Activated T-cell treated with anti-CD3 and anti-CD28 coated beads for 1 hour (primary cell): ENCODE results near the gene DUS3L.

Experiments
- DNase-seq: peaks from one replicate; pipeline ENCODE4 v3.0.0-alpha.2; 2020; ENCODE audit warnings: low read depth

The DUS3L gene

GRCh38 chr19:5790559-5791520, at the start of gene DUS3L:
DUS3L (minus strand) TSS chr19:5791163; CDS start chr19:5791141, 22 bp downstream.
- peak; percentile 93 for DNase-seq

DNA sequence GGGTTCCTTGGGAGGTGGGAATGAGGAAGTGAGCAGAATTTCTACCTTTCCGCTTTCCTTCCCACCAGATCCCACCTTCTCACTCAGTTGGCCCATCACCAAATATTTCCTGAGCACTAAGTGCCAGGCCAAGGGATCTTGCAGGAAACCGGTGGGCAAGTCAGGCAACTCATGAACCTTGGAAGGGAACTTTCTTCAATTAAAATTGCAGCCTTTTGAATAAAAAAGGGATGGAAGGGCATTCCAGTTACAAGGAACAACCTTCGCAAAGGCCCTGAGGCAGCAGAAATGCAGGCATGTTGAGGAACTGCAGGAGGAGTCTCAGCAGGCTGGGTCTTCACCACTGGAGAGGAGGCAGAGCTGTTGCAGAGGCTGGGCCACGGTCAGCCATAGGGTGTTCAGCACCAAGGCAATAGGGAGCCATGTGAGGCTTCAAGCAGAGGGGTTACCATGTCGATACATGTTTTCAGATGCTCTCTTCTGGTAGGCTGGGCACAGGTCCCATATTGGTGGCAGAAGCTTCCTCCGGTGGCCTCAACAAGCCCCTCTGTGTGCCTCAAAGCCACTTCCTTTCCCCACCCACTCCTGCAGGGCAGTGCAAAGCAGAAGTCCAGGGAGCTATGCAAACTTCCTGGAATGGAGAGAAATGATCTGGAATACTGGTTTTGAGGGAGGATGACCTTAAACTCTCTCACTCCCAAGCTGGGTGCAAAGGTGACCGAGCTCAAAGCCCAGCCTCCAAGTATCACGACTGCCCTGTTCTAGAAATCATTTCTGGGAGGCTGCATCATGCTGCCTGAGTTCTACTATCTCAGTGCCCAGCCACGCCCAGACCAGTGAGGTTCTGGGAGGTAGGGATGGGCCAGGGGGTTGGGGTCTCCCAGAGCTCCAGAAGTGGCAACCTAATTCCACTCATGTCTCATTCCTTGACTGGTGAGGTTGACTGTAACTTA, 48.4 kb upstream of the DUS3L start, which contains the start of gene FUT6:
Gene FUT6 (minus strand): TSS at position 638 of the 953 bp plus-strand sequence. CDS start 7,135 bp downstream, outside the sequence.
- DNase-seq, result no peak

DNA sequence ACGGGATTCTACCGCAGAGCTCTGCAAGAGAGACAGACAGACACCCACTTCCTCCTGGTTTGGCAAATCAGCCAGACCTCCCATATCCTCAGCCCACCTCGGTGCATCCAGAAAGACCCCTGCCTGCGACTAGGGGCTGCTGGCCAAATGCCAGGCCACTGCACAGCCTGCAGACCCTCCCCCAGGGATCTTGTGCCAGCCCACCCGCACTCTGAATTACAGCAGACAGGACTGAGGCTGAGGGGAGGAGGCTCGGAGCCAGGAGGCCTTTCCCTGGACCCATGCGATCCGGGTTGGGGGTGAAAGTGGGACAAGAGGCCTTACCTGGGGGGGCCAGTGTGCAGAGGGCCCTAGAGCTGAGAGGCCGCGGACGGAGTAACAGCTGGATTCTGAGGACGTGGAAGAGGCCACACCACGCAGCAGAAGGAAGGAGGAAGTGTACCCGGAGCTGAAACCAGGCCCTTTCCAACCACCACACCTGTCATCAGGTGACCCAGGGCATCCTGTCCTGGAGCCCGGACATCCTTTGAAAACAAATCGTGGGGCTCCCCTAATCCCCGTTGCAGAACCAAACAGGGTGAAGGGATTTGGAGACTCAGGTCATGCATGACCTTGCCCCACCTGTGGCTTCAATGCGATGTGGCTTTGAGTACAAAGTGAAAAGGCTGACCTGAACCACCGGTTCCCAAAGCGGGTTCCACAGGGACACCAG, 47.5 kb upstream of the DUS3L start:
- DNase-seq, result no peak

DNA sequence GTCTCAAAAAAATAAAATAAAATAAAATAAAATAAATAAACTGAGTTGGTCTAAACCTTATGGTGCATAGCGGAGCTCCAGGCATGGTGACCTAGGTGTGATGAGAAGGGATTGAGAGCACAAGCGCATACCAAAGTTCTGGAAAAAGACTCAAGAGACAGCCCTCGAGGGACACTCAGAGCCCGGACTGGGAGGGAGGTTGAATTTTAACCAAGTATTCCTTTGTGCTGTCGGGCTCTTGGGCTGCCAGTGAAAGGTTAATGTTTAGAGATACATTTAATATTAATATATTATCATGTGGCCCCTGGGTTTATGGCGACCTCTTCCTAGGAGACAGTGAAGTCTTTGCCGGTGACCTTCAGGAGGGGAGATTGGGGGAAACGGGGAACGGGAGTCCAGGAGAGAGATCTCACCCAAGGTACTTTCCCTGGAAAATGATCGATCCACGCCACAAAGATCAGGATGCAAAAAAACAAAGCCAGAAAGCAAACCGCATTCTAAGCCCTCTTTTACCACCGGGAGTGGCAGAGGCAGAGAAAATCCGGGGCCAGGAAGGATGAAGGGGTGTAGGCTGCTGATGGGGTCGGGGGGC, 46.9 kb upstream of the DUS3L start:
- no peak for DNase-seq

- DNase-seq, result no peak
These were observed 41.7 kb upstream of the DUS3L start for GRCh38 chr19:5832527-5833216.

GRCh38 chr19:5832061-5832460, 41.1 kb upstream of the DUS3L start:
- DNase-seq, result no peak

- no peak for DNase-seq
These were observed 40.2 kb upstream of the DUS3L start for GRCh38 chr19:5831159-5831558.

GRCh38 chr19:5829567-5830310, 38.8 kb upstream of the DUS3L start:
- DNase-seq, result no peak

DNA sequence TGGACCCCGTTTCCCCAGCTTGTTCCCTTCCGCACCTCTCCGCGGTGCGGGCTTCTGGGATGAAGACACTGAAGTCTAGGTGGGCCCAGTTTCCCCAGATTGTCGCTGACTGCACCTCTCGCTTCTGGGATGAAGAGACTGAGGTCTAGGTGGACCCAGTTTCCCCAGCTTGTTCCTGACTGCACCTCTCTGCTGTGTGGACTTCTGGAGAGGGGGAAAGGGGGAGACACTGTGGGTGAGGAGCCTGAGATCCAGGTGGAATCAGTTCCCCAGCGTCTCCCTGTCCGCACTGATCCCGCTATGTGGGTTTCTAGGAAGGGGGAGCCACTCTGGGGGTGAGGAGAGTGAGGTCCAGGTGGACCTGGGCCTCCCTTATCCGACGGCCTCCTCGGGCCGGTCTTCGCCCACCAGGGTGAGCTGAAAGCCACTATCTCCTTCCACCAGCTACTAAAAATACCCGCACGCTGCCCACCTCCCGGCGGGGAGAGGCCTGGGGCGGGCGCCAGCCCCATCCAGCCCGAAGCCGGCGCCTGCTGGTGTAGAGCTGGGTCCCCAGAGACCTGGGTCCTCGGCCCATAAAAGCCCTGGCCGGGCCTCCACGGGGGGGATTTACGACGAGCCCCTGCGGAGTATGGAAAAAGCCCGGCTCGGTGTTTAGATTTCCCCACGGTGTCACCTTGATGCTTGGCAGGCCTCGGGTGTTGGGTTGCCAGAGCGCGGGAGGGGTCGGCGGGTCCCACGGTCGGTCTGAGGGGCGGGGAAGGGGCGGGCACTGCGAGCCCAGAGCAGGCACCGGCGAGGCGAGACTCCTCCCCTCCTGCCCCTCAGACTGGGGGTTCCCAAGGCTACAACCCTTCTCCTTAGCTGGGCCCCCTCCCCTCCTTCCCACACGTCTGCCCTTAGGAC, 38.0 kb upstream of the DUS3L start:
- DNase-seq, result no peak

- DNase-seq, result peak; percentile 87
These were observed 37.1 kb upstream of the DUS3L start for GRCh38 chr19:5827891-5828660.

DNA sequence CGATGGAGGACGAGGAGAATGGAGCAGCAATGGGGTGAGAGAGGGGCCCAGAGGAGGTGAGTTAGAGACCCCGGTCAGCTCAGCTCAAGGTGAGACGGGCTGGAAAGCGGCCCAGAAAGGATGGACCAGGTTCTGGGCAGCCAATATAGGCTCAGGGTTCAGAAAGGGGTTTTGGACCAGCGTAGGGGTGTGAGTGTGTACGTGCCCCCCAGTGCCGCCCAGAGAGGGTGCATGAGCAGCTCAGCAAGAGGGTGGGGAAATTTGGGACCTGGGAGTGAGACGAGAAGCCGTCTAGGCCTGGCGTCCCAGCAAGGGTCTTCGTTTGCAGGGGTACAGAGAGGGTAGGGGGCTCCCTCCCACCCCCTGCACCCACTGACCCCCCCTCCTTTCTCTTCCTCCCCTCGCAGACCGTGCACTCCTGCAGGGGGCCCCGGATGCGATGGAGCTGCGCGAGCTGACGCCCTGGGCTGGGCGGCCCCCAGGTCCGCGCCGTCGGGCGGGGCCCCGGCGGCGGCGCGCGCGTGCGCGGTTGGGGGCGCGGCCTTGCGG, 36.5 kb upstream of the DUS3L start:
- no peak for DNase-seq

- no peak for DNase-seq
These were observed 35.8 kb upstream of the DUS3L start for GRCh38 chr19:5826531-5827341.

- no peak for DNase-seq
These were observed 34.2 kb upstream of the DUS3L start for GRCh38 chr19:5825178-5825577.

- no peak for DNase-seq
These were observed 33.8 kb upstream of the DUS3L start for GRCh38 chr19:5824751-5825150.

- no peak for DNase-seq
These were observed 32.8 kb upstream of the DUS3L start for GRCh38 chr19:5823579-5824281.

DNA sequence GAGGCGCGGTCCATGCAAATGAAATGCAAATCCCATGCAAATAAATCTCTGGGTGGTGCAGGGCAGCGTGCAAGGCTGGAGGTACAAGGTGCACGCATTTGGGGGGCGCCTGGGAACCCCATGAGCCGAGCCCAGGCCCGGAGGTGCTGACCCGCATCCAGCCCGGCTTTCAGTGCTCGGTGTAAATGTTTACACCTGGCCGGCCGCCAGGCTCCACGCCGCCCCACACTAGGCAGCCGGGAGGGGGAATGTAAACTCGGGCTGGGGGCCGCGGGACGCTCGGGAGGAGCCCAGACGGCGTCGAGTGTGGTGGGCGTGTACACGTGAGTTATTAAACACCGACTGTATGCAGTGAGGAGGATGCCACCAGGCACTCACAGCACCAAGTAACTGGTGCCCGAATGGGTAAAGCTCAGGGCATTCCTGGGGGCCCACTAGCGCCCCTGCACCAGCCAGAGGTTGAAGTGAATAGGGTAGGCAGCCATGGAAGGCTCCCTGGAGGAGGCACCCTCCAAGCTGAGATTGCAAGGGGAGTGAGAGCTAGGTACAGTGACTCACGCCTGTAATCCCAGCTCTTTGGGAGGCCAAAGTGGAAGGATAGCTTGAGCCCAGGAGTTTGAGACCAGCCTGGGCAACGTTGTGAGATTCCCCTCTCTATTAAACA, 31.4 kb upstream of the DUS3L start:
- no peak for DNase-seq
